Measurements from ENCODE around the gene SGCA.

Gene SGCA

GRCh38 chr17:50149417-50150353, 16.1 kb upstream of the SGCA start:
- DNase-seq (ENCODE audit: low spot score) = peak; percentile 51

GRCh38 chr17:50150354-50151040, 15.3 kb upstream of the SGCA start, which contains the start of gene PPP1R9B:
Gene PPP1R9B (minus strand): TSS chr17:50150677. CDS start chr17:50150513, 164 bp downstream.
- DNase-seq (ENCODE audit: low spot score) = no peak

DNA sequence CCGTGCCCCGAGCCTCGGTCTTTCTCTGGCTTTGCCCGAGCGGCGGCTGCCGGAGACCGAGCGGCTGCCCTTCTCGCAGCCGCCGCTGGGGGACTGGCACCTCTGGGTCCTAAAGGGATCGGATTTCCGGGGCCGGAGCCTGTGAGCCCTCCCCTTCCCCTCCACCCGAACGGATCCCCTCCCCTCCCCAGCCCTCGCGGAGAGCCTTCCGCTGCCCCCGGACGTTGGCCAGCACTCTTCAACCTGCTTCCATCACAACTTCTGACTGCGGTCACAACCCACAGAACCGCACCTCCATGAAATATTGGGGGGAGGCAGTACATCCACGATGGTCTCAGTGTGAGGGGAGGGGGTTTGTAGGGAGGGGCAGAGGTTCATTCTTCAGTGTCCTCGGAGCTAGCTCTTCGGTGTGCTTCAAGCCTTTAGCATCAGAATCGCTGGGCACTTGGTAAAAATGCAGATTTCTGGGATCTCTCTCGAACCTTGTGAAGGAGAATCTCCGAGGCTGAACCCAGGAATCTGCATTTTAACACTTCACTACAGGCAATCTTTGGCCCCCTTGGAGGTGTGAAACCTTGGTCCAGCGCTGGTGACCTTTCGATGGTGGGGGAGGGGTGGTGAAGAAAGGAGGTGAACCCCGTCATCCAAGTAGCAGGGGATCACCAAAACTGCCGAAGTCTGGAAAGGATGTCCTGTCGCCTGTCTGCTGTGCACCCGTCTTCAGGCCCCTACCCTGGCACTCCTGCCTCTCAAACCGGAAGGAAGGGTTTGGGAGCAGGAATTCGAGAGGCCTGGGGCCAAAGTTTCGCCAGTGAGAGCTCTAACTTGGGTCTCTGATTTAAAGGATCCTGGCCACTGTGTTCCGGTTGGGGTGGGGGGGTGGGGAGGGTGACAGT, 14.5 kb upstream of the SGCA start:
- DNase-seq (ENCODE audit: low spot score) = peak; percentile 88

DNA sequence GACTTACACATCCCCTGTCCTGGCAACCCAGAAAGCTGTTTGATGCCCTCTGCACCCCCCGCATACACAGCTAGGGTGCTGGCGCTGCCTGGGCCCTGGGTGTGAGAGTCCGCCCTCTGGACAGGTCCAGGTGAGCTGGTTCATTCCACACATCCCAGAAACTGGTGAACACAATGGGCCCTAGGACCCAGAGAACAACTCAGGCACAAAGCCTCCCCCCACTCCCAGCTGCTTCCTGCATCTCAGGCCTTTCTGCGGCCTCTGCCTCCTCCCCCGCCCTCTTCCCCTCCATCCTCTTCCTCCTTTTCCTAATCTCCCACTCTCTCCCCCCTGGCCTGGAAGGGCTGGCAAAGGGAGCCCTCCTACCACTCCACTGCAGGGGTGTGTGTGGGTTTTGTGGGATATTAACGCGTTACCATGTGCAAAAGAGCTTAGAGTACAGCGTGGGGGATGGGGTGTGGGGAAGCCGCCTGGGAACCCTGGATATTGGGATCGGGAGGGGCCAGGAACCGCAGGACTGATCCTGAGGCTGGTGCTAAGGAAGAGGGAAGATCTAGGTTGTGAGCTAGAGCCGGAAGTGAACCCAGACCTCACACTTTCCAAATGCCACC, 13.8 kb upstream of the SGCA start:
- peak; percentile 55 for DNase-seq (ENCODE audit: low spot score)

DNA sequence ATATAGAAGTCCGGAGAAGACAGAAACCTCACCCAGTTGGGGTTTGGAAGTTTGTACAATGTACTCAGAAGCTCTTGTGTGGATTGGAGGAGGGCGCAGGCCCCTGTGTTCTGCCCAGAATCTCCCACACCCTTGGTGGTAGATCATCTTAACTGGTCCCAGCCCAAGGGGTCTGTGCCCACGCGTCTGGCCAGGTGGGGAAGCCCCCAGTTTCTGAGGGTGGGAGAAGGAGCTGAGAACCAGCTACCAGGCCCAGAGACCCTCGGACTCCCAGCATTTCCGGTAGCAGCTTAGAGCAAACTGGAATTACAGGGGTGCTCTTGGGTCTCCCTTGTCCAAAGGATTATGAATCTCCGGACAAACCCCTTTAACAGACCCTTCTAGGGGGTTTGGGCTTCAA, 13.1 kb upstream of the SGCA start:
- no peak for DNase-seq (ENCODE audit: low spot score)

DNA sequence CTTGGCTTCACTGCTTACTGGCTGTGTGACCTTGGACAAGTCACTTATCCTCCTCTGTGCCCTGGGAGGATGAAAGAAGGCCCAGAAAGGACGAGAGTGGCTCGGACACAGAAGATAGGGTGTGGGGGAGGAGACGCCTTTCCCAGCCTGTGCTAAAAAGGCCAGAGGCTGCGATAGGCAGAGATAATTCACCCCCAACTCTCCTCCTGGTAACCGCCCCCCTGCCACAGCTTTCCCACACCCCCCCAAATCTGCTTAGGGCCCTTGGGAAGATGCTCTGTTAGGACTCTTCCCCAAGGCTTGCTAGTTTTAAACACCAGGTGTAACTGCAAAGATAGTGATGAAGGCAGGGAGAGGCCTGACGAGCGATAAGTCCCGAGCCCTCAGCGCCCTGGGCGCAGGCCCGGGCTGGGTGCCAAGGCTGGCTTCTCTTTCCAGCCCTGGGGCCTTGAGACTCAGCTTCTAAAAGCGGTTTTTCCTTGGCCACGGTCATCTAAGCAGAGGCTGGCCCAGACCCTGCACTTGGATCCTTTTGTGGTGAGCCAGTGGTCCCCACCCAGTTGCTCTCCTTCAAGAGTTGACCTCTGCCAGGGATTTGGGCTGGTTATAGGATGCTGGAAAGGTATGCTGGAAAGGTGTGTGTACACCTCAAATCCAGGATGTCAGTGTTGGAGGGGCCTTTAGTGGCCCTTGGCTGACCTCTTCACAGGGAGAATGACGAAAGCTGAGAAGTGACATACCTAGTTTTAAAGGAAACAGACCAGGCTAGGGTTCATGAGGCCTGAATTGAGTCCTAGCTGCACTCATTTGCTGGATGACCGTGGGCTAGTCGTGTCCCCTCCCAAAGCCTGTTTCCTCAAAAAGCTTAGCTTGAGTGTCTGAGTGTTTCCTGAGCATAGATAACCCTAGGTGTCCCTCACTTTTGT, 11.9 kb upstream of the SGCA start:
- no peak for DNase-seq (ENCODE audit: low spot score)

- no peak for DNase-seq (ENCODE audit: low spot score)
Measured at GRCh38 chr17:50154604-50155003, 11.2 kb upstream of the SGCA start.

GRCh38 chr17:50155115-50155819, 10.5 kb upstream of the SGCA start:
- DNase-seq (ENCODE audit: low spot score) = no peak

GRCh38 chr17:50157891-50158290, 7.9 kb upstream of the SGCA start:
- DNase-seq (ENCODE audit: low spot score) = no peak

DNA sequence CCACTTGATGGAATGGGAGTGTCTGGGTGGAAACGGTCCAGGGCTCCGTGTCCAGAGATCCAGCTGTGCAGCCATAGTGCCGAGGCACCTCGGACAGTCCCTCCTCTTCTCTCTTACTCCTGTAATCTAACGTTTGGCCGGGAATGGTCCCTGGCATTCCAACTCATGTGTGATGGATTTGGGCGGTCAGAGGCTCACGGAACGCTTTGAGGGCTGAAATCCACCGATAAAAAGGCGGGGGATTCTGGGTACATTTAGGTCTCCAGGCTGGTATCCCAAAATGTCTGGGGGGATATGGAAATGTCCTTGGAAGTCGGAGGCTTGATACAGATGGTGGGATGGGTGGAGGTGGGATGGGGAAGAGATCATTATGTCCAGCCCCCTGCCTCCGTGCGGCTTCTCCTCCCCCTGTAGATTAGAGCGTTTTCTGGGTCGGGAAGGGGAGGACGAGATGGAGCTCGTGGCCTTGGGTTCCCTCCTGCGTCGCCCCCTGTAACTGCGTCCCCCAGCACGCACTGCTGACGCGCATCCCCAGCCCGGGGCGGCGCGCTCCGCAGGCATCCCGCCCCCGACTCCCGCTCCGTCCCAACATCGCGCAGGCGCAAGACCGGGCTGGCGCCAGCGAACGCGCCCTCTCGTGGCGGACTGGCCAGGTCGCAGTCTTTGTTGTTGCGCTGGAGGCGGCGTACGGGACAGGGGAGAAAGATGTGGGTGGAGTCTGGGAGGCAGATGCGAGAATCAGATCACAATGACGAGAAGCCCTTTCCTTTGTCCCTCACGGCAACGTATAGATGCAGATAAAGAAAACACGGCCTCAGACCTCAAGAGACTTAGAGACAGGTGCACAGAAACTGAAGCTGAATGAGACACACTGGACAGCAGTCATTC, 4.5 kb upstream of the SGCA start:
- peak; percentile 95 for DNase-seq (ENCODE audit: low spot score)

DNA sequence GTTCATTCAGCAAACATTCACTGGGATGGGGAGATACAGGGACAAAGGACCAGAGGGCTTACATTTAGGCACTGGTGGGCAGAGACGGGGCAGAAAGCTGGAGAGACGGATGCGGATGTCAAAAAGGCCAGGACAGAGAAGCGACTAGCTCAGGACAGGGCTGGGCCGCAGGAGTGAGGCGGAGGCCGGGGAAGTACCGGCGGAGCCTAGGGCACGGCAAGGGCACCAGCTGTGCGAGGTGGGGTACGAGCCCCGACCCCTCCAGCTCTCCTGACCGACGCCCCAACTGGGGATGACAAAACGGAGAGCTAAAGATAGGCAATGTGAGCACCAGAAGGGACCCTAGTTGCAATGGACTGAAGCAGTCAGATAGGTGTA, 3.9 kb upstream of the SGCA start:
- DNase-seq (ENCODE audit: low spot score) = no peak

- DNase-seq (ENCODE audit: low spot score) = no peak
Measured at GRCh38 chr17:50162466-50163254, 3.1 kb upstream of the SGCA start.

DNA sequence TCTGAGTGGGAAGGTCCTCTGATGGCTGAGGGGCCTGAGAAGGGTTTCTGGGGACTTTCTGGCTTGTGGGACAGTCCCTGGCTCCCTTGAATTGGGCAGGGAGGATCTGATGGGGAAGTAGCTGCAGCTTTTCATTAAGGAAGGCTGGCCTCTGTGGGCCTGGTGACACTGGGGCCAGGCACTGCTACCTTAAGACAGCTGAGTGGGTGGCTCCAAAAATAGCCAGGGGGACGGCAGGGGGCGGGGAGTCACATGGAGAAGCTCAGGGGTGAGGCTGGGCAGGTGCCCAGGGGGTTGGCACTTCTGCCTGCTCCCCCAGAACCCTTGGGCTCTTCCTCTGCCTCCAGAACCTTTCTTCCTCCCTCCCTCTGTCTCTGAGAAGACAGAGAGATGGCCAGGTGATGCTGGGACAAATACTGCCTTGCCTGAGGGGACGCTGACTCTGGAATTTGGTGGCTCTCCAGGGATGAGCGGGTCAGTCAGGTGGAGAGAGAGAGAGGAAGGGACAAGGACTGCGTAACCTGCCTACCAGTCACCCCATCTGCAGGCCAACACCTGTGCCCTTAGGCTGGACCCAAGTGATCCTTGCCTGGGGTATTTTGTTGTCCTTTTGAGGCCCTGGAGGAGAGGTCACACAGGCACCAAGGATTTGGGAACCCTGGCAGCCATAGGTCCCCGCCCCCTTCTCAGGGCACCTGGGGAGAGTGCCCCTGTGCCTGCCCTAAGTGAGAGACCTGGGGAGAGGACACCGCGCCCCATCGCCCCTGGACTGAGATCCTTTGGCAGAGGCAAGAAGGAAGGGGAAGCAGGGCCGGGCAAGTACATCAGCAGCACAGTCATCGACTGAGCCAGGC, 1.7 kb upstream of the SGCA start:
- no peak for DNase-seq (ENCODE audit: low spot score)

GRCh38 chr17:50164697-50164988, 1.2 kb upstream of the SGCA start:
- no peak for DNase-seq (ENCODE audit: low spot score)

DNA sequence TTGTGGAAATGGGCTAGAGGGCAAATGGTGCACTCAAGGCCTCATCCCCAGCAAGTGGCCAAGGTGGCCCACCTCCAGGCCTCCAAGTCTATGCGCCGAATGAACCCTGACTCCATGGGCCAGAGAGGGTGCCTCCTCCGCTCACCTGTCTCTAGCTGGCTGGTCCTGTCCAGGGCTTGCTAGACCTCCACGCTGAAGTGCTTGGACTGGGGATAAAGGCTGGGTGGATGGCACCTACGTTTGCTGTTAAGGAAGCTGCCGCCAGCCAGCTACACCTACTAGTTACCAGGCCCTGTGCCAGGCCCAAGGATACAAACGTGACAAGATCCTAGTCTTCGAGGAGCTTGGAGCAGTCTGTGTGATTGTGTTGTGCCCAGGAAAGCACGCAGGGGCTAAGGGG, 739 bp upstream of the SGCA start:
- DNase-seq (ENCODE audit: low spot score) = no peak

DNA sequence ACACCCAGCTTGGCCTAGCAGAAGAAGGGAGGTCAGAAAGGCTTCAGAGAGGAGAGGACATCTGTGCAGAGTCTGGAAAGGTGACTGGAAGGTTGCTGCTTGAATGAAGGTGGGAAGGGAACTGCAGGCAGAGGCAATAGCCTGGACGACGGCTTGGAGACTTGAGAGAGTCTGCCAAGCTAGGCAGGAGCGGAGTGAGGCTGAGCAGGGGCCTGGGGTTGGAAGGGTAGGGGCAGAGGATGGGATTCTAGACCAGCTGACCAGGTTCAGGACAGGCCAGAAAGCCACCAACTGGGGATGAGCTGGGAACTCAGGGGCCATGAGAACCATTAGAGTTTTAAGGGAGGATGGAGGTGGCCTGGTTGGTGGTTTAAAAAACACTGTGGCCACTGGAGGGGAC, 339 bp upstream of the SGCA start:
- DNase-seq (ENCODE audit: low spot score) = no peak

DNA sequence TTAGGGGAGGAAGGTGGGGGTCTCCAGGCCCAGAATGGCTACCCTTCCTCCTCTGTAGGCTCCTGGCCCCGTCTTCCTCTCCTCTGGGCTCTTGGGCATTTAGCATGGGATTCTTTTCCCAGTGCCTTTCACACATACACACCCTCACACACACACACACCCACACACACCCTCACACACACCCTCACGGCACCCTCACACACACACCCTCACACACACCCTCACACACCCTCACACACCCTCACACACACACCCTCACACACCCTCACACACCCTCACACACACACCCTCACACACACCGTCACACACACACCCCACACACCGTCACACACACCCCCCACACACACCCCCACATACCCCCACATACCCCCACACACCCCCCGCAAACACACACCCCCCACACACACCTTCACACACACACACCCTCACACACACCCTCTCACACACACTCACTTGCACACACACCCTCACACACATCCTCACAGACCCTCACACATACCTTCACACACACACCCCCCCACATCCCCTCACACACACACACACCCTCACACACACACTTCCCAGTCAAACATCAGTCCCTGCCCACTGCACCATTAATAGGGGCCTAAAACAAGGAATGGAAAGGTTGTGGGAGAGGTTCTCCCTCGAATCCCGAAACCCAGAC, 845 bp downstream of the SGCA start:
- no peak for DNase-seq (ENCODE audit: low spot score)

All from CD4-positive, alpha-beta T cell treated with Interleukin-2 at 100 ng/mL for 4 hours (primary cell).